ENCODE measurements around the gene PTER. TPM values are rescaled to one million over a fixed set of nuclear protein-coding genes. Genes with fewer than 3 reads are reported as not detected.

Gene PTER
- total RNA-seq, 1 experiment from 2014 or later: 25.8 TPM

GRCh38 chr10:16425449-16425848 lies 11.4 kb upstream of the PTER start:
- Histone ChIP-seq H3K4me2 (ENCODE audit: low read length) (no peak overlapping the region), H3K4me1 (ENCODE audit: control insufficient read depth in 1 of 2, insufficient read depth in 2 of 2, low read length in 2 of 2) (no peaks in the 10 kb centered on the region), H3K27me3 (ENCODE audit: insufficient read depth, low read length) (peaks cover 19% of the 10 kb centered on the region; the same call in 1 of the 2 replicates), H3K9me2 (ENCODE audit: insufficient read depth) (no peaks in the 10 kb centered on the region), H3K9ac (ENCODE audit: low read length) (no peak overlapping the region), H4K20me1 (ENCODE audit: insufficient read depth) (no peaks in the 10 kb centered on the region), H3K79me2 (ENCODE audit: insufficient read depth, low read length) (no peaks in the 10 kb centered on the region), H3K4me3 (replicated peaks in 1 of 2; ENCODE audit: low read depth in 1 of 2, low read length in 2 of 2) (no peak overlapping the region), H3K36me3 (ENCODE audit: control insufficient read depth in 1 of 2, insufficient read depth in 2 of 2, low read length in 2 of 2) (no peaks in the 10 kb centered on the region), H2AFZ (ENCODE audit: low read depth, low read length, poor library complexity, severe bottlenecking) (no peak overlapping the region), H3K9me3 (ENCODE audit: control insufficient read depth in 1 of 2, insufficient read depth in 1 of 2, low read depth in 1 of 2, low read length in 2 of 2) (no peaks in the 10 kb centered on the region; a peak in 1 of 4 replicates), H3K27ac (ENCODE audit: low read depth, low read length) (no peak overlapping the region)
- BruUV-seq (replicated peaks): no TSS peak
- TF ChIP-seq SIN3A (IDR thresholded peaks at IDR 0.05; ENCODE audit: low read depth) (no peak), ELF1 (IDR thresholded peaks at IDR 0.05; ENCODE audit: borderline replicate concordance, low read depth) (no peak), POLR2AphosphoS5 (IDR thresholded peaks at IDR 0.05; ENCODE audit: low read depth, low read length) (no peak), EGR1 (IDR thresholded peaks at IDR 0.05; ENCODE audit: low read depth) (no peak), FOSL1 (IDR thresholded peaks at IDR 0.05; ENCODE audit: low read depth) (no peak), TCF7L2 (IDR thresholded peaks at IDR 0.05; ENCODE audit: borderline replicate concordance, extremely low read depth, insufficient read depth, insufficient read length) (no peak), CBX3 (IDR thresholded peaks at IDR 0.05; ENCODE audit: low read depth) (no peak), EZH2phosphoT487 (IDR thresholded peaks at IDR 0.05; ENCODE audit: borderline replicate concordance) (no peak), JUND (IDR thresholded peaks at IDR 0.05) (no peak), EZH2 (IDR thresholded peaks at IDR 0.05) (no peak), POLR2A (IDR thresholded peaks at IDR 0.05; ENCODE audit: borderline replicate concordance, extremely low read depth, insufficient read depth, insufficient read length) (no peak), SP1 (IDR thresholded peaks at IDR 0.05; ENCODE audit: low read depth) (no peak), RAD21 (IDR thresholded peaks at IDR 0.05; ENCODE audit: low read depth) (no peak), CTCF (IDR thresholded peaks at IDR 0.05 in 2 of 3, conservative IDR thresholded peaks at IDR 0.05 in 1 of 3; ENCODE audit: borderline replicate concordance in 1 of 3, insufficient read depth in 1 of 3, low read depth in 2 of 3, low read length in 2 of 3) (no peak), CEBPB (IDR thresholded peaks at IDR 0.05; ENCODE audit: low read depth) (no peak), YY1 (IDR thresholded peaks at IDR 0.05; ENCODE audit: extremely low read depth, insufficient replicate concordance, low read depth, low read length) (no peak)
- TF ChIP-seq, protein P1, sequence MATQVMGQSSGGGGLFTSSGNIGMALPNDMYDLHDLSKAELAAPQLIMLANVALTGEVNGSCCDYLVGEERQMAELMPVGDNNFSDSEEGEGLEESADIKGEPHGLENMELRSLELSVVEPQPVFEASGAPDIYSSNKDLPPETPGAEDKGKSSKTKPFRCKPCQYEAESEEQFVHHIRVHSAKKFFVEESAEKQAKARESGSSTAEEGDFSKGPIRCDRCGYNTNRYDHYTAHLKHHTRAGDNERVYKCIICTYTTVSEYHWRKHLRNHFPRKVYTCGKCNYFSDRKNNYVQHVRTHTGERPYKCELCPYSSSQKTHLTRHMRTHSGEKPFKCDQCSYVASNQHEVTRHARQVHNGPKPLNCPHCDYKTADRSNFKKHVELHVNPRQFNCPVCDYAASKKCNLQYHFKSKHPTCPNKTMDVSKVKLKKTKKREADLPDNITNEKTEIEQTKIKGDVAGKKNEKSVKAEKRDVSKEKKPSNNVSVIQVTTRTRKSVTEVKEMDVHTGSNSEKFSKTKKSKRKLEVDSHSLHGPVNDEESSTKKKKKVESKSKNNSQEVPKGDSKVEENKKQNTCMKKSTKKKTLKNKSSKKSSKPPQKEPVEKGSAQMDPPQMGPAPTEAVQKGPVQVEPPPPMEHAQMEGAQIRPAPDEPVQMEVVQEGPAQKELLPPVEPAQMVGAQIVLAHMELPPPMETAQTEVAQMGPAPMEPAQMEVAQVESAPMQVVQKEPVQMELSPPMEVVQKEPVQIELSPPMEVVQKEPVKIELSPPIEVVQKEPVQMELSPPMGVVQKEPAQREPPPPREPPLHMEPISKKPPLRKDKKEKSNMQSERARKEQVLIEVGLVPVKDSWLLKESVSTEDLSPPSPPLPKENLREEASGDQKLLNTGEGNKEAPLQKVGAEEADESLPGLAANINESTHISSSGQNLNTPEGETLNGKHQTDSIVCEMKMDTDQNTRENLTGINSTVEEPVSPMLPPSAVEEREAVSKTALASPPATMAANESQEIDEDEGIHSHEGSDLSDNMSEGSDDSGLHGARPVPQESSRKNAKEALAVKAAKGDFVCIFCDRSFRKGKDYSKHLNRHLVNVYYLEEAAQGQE (IDR thresholded peaks at IDR 0.05; ENCODE audit: low read depth): no peak
- TF ChIP-seq, protein P2, sequence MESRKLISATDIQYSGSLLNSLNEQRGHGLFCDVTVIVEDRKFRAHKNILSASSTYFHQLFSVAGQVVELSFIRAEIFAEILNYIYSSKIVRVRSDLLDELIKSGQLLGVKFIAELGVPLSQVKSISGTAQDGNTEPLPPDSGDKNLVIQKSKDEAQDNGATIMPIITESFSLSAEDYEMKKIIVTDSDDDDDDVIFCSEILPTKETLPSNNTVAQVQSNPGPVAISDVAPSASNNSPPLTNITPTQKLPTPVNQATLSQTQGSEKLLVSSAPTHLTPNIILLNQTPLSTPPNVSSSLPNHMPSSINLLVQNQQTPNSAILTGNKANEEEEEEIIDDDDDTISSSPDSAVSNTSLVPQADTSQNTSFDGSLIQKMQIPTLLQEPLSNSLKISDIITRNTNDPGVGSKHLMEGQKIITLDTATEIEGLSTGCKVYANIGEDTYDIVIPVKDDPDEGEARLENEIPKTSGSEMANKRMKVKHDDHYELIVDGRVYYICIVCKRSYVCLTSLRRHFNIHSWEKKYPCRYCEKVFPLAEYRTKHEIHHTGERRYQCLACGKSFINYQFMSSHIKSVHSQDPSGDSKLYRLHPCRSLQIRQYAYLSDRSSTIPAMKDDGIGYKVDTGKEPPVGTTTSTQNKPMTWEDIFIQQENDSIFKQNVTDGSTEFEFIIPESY (IDR thresholded peaks at IDR 0.05; ENCODE audit: extremely low read depth, insufficient replicate concordance, low read length): no peak
- TF ChIP-seq, protein P3, sequence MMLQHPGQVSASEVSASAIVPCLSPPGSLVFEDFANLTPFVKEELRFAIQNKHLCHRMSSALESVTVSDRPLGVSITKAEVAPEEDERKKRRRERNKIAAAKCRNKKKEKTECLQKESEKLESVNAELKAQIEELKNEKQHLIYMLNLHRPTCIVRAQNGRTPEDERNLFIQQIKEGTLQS (IDR thresholded peaks at IDR 0.05): no peak
- TF ChIP-seq, protein P4, sequence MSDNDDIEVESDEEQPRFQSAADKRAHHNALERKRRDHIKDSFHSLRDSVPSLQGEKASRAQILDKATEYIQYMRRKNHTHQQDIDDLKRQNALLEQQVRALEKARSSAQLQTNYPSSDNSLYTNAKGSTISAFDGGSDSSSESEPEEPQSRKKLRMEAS (IDR thresholded peaks at IDR 0.05): no peak
- ChIA-PET RAD21 (ENCODE audit: low non-redundant PET in 1 of 2, low total read pairs in 2 of 2, uncharacterized antibody in 2 of 2, unreplicated experiment in 2 of 2) (no interaction called here), CTCF (no interaction called here), POLR2A (no interaction called here)
- ATAC-seq: no peak
- intact Hi-C loops (cut with micrococcal nuclease): no loop called here
- DNase-seq (ENCODE audit: low read depth, low spot score): no peak

All from HCT116 (cell line).